Stimulated activated CD4-positive, alpha-beta T cell treated with anti-CD3 and anti-CD28 coated beads, Interleukin-15, amount 100 ng/mL, for 24 hours (primary cell): Measurements from ENCODE around the gene PLXDC2.

Source experiments
- DNase-seq: peaks from one replicate; pipeline ENCODE4 v3.0.0-alpha.2; 2020

The PLXDC2 gene

DNA sequence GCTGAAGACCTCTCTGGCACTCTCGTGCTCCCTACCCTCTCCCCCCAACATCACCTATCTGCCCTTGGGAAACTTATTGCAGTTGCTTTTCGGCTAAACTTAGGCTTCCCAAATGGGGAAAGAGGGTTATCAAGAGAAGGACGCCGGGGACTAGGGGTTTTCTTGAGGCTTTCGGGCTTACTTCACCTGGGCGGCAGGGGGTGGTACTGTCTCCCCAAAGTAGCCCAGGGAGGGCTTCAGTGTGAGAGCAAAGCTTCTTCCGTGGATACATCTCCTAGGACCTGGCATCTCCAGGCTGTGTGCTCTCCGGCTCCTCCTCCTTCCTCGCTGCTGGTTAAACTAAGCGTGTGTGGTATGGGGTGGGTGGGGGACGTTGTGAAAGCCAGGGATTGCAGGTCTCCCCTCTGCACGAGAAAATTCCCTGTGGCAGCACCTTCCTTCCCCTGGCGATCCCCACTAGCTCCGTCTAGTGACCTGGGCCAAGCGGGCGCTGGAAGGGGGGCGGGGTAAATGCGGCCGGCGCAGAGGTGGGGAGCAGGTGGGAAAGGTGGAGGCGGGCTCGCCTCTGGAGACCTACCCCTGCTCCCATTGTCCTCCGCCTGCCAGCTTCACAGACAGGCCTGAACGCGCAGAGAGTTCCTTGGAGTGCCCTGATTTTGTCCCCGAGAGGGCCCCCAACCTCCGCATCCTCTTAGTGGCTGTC is 1.1 kb downstream of the PLXDC2 start:
- no peak for DNase-seq

DNA sequence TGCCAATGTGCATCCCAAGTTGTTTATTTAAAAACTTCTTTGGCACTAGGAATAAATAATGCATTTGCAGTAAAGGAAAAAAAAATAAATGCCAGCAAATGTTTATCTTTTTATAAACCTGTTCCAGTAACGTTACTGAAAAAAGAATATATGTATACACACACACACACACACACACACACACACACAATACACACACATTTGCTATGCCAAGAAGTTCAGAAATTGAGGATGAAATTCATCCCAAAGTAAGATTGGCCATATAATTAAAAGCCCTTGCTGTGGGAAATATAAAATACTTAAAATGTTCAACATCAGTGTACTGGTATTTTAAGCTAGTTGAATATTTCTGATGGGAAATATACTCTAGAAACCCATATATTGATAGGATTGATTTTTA is 2.6 kb downstream of the PLXDC2 start:
- DNase-seq = no peak

DNA sequence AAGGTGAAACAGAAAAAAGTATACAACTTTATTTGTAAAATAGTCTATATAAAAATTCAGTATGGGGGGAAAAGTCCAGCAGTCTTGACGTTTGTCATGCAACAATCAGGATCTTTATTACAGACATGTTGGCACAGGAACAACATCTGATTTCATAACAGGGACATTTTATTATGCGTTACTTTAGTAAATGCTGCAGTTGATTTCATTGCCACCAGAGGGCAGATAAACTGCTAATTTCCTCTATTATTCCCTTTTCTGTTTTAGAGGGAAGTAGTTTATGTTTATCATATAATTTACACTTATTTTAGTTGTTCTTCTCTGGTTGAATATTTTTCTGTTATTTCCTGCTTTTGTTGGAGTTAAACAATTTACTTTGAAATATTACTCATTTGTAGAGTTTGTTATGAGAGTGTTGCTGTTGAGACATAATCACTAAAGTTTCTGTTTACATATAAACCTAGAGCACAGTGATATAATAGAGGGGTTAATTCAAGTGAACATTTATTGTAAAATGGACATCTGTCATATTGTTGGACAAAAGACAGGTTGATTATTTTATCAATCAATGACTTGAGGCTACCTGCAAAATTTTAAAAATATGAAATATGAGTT is 3.3 kb downstream of the PLXDC2 start:
- peak; percentile 5 for DNase-seq

DNA sequence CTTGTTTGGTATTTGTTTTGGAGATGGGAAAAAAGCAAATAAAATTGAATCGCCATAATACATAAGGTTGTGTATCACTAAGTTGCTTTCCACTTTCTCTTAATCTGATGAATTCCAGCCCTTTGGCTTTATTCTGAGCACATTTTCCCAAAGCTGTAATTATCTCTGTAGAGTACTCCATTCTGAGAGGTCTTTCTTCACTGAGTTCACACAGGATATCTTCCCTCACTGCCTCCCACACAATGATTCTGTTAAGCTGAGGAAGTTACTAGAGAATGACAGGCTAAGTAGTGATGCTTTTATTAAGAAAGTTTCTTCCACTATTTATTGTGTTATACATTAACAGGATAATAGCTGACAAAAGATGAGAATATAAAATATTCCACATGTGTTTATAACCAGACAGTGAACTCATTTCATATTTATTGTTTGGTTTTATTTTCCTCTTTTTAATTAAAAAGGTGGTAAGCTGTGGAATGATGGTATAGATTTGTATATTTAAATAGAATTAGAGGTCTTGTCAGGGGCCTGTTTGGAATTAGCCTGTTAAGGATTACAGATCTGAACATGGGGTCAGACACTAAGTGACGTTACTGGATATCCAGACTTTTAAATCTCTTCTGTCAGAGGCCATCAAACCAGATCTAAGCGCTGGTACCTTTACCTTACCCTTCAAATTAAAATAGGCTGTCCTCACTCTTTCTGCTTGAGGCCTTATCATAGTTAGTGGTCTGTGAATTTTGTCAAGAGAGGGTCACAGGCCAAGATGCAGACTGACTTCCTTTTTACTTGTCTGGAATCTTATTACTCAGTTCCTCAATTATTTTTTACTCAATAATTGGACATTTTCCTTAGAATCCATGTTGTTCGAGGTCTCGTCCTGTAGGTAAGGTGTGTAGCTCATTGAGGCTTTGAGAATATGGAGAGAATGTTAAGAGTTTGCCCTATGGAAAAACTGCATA is 8.4 kb downstream of the PLXDC2 start:
- no peak for DNase-seq

DNA sequence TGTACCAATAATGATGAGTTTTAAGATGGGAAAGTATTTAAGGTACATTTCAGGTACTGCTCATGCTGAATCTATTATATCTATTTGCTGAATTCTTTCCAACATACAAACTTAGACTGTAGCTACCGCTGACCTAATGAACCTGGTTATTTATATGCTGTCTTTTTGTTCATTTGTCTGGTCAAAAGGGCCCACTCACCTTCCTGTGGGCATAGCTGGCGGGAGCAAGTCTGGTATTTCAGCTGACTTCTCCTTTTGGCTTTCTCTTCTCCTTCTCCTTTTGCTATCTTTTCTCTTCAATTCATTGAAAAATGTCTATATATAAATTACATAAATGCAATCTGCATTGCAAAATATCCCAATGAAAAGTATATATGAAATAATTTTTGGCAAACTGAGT is 9.5 kb downstream of the PLXDC2 start:
- no peak for DNase-seq

DNA sequence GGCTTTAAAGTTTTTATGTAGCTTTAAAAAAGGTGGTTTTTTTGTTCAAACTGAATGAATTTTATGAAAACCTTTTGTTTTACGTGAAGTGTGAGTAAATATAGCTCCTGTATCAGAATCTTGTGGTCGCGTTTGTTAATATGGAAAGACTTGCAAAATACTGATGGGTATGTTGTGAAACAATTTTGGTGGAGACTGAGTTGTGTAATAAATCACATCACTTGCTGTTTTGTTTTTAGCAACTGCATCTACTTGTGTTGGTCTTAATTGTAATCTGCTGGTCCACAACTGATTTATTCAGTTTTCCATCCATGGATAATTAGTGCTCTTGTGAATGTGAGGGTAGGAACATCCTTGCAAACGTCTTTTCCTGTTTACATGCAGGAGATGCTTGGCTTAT is 10.5 kb downstream of the PLXDC2 start:
- DNase-seq = no peak

DNA sequence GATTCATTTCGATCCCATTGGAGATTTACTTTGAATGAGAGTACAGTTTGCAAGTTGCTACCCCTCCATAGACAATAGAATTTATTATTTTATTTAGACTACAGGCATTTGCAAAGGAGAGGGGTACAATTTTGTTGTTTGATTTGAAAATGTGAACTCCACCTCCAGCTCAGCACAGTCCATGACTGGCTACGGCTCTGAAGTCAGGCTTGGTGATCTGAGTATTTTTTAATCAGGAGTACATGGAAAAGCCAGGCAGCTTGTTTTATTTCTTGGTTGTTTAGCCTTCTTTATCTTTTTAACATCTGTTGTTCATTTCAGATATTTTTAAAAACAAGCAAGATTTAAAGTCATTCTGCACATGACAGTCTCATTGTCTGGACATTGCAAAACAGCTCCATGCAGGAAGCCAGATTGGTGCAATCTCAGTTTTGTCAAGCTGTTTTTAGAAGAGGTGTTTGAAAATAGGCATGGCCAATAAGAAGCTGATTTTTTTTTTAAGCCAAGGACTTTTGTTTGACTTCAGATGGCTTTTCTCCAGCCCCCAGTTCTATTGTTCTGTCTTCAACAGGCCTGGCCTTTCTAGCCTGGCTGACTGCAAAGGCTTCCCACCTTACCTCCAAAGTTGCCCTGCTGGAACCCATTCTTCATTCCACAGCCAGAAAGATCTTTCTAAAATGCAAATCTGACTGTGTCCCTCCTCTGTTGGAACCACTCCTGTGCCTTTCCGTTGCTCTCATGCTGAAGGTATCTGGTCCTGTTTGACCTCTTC is 12.2 kb downstream of the PLXDC2 start:
- DNase-seq = no peak

DNA sequence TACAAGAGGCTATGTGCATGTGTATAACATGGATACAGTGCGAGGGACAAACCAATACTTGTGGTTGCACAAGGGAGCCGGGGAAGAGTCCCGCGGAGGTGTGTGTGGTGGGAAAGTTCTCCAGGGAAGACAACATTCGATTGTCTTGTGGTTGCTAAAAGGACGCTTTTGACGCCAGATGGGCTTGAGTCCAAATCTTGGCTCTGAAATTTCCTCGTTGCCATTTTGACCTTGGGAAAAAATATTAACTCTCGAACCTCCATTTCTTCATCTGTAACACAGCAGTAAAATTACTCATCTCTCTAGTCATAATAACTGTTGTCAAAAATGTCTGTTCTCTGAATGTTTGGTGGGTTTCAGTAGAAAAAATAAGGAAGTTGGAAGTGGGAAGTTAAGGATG is 16.5 kb downstream of the PLXDC2 start:
- DNase-seq = no peak

DNA sequence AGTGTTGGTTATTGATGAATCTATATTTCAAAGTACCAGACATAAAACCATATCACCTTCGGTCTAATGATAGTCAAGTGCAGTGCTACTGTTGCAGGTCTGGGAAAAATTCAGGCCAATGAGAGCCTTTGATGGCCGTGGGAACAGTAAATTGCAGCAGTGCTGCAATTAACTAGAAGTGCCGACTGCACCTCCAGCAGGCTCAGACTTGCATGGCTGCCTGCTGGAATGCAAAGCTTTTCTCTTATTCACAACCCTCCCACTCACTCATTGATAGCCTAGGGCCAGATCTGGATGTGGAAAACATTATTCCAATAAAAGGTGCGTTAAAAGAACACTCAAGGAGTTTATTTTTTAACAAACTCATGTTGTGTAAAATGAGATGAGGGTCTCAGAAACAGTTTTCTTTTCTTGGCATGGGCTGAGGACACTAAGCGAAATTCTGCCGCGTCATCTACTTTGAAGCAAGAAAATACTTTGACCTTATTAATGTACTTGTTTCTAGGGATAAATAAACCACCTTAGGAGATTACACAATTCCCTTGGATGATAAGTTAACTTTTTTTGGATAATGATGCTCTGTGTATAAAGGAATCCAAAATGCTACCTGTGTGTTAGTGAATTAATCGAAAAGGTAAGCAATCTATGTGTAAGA is 17.1 kb downstream of the PLXDC2 start:
- DNase-seq = no peak

DNA sequence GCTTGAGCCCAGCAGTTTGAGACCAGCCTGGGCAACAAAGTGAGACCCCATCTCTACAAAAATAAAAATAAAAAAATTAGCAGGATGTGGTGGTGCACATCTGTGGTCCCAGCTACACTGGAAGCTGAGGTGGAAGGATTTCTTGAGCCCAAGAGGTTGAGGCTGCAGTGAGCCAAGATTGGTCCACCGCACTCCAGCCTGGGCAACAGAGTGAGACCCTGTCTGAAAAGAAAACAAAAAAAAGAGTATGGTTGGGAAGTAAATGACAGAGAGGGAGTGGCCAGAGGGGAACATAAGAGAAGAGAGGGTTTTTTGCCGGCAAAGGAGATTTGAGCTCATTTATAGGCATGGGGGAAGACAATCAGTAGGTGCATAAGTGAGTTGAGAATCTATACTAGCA is 19.7 kb downstream of the PLXDC2 start:
- no peak for DNase-seq

DNA sequence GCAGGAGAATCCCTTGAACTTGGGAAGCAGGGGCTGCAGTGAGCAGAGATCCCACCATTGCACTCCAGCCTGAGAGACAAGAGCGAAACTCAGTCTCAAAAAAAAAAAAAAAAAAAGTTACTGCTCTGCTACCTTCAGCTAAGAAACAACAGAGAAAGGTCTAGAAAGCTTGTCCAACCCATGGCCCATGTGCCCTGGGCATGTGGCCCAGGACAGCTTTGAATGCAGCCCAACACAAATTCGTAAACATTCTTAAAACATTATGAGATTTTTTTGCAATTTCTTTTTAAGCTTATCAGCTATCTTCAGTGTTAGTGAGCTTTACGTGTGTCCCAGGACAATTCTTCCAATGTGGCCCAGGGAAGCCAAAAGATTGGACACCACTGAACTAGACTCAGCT is 22.9 kb downstream of the PLXDC2 start:
- DNase-seq = no peak

DNA sequence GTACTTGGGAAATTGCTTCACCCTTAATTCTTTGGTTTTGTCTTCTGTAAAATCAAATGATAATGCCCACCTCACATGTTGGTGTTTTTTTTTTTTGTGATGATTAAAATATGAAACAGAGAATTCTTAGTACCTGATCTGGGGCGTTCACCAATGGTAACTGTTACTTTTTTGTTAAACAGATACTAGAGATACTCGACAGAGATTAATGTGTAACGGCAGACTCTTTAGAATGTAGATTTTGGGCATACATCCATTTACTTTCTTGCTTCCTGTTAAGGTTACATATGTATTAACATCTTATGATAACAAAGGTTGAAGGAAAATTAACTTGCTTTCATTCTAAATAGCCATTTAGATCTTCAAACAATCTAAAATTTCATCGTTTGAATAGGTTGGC is 23.3 kb downstream of the PLXDC2 start:
- no peak for DNase-seq

DNA sequence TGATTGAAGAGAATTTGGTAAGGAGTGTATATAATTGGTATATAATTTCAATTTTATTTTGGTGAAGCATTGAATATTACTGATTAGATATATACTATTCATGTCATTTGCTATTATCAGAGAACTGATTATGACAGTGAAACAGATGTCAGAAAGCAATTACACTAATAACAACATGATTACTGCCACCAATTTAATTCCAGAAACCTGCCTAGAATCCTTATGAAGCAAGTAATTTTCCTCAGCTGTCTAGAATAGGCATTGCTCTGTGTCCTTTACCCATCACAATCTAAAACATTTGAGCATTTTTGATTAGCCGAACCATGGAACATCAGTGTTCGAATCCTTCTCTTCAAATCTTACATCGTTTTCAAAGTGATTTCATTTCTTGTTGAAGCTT is 24.5 kb downstream of the PLXDC2 start:
- no peak for DNase-seq

DNA sequence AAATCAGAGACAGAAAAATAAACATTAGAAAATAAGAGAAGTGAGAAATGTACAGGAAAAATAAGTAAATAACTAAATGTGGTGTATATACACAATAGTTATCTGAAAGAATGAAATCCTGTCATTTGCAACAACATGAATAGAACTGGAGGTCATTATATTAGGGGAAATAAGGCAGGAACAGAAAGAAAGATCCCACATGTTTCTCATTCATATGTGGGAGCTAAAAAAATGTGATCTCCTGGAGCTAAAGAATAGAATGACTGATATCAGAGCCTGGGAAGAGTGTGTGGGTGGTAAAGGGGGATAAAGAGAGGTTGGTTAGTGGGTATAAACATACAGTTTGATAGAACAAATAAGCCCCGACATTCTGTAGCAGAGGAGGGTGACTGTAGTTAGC is 27.3 kb downstream of the PLXDC2 start:
- DNase-seq = no peak

DNA sequence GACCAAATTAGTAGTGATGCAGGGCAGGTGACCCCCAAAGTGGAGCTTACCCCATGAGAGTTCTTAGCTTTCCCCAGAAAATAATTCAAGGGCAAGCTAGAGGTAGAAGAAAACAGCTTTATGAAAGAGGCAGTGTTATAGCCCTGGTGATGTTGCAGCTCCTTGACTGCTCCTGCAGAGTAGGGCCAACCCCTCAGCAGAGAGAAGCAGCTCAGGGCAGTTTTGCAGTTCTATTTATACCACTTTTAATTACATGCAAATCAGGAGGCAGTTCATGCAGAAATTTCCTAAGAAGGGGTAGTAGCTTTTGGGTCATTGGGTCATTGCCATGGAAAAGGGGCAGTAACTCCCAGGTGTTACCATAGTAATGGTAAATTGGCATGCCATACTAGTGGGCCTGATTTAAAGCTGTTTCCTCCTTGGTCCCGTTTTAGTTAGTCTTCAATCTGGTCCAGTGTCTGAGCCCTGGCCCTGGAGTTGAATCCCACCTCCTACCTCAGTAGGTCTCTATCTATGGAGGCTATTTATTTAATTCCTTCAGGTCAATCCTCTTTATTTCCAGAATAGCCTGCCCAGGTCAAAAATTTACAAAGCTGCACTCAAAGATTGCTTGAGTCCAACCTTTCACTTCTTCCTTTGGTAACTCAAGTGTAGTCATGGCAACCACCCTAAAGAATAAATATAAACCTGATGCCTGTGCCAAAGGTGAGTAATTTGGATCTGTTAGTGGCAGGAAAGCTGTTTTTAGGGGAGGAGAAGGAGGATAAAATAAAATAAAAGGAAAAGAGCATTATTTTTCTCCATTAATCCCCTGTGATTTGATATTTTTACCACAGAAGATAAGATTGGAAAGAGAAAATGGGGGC is 29.5 kb downstream of the PLXDC2 start:
- no peak for DNase-seq

DNA sequence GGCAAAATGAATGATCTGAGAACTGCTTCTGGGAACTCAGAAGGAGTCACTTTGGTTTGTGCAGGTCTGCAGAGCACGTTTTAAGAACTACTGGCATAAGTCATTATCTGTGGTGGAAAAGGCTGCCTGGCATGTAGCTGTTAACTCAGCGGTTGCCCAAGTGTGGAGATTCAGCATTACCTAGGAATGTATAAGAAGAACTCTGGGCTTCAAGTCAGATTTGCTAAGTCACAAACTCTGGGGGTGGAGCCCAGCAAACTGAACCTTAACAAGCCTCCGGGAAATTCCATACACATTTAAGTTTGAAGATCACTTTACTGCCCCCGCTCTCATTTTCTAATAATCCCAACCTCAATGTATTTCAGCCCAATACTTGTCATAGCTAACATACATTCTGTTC is 31.1 kb downstream of the PLXDC2 start:
- no peak for DNase-seq

DNA sequence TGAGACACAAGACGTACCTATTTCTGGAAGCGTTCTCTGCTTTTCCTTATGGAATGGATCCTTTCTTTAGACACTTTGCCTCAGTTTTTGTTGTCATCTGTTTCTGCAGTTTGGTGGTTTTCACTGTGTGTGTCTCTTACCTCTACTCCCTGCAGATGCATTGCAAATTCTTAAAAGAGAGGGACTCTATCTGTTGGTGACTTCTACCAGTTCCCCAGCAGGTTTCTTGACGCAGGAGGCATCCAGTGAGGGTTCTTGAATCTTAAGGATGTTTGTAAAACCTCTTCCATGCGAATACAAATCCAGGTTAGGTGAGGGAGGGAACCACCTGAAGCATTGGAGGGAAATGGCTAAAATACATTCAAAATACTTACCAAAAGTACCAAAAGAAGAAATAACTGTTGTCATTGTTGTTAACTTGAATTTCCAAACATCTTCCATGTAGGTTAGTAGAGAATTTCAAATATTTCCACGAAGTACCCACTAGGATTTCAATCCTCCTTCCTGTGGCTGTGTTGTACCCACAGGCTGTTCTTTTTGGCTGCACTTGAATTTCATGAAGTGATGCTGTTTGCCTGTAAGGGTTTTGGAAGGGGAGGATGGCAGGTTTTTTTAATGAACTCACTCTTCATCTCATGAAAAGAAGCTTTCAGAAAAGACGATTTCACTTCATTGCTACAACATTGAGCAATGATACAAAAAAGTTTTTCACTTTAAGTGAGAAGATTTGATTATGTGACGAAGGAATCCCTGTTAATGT is 32.2 kb downstream of the PLXDC2 start:
- DNase-seq = no peak

DNA sequence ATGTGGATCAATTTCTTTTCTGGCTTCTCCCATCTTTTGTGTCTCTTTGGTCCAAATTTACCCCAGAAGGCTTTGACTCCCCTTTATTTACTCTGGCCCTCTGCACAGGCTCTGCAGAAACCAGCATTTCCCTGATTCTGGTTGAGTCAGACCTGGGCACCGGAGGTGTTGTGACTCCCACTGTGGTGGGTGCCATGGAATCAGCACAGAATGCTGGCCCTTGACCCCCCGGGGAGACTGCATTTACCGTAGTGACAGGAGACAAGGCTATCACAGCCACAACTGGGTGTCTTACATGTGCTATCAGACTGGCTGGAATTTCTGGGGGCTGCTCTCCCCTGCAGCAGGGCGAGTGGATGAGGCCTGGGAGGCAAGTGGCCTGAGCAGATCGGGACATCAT is 37.6 kb downstream of the PLXDC2 start:
- DNase-seq = no peak

DNA sequence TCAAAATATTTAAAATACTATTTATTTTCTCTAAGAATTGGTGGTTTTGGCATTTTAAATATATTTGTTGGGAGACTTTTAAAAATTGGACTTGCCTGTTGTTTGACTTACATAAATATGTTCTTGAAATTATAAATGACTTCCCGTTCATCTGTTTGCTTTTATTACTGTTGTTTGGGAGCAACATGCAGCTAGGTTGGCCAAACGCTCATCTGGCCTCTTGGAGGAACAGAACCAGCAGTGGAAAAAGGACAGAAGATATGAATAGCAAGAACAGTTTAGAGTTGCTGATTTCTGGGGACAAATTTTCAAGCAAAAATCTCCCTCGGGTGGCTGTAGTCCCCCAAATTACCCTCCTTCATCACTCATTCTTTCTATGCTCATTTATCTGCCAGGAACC is 41.6 kb downstream of the PLXDC2 start:
- DNase-seq = no peak

DNA sequence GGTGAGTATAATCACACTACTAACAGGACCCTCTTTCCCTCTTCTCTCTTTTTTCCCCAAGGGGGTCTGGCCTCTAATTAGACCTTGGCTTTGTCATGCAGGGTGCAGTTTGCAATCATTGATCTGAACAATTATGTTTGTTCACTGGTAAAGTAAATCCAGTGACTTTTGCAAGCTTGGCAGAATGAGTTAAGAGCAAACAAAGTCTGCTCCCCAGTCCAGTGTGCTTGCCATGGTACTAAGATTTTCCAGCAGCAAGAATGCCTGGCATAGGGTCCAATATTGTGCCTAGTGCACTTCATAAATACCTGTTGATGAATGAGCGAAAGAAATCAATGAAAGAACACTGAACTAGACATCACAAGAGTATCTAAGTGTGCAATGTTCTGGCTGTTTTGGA is 43.9 kb downstream of the PLXDC2 start:
- DNase-seq = no peak
